H9 (cell line): ENCODE measurements around the gene MPHOSPH10. TPM values are rescaled to one million over a fixed set of nuclear protein-coding genes. Genes with fewer than 3 reads are reported as not detected.

Source experiments
- DNase-seq: peaks from one replicate; pipeline ENCODE4 v3.0.0-alpha.2; 2017
- H2AFZ ChIP-seq: one replicate; pipeline ENCODE4 v1.6.1; 2013; ENCODE audit warnings: mild to moderate bottlenecking, low read length, control low read depth, moderate library complexity
- H2AK5ac ChIP-seq: 2 replicates; pipeline ENCODE4 v1.6.1; 2013; ENCODE audit warnings: low read length, control low read depth, mixed read lengths; ENCODE audit not compliant: insufficient read length
- H2BK120ac ChIP-seq: one replicate; pipeline ENCODE4 v1.6.1; 2013; ENCODE audit warnings: low read depth, mild to moderate bottlenecking, low read length, control low read depth, inconsistent platforms; ENCODE audit not compliant: poor library complexity, severe bottlenecking
- H2BK12ac ChIP-seq: 2 replicates; pipeline ENCODE4 v1.6.1; 2013; ENCODE audit warnings: low read length, control low read depth, mixed read lengths, low read depth; ENCODE audit not compliant: insufficient read length
- H2BK15ac ChIP-seq: 2 replicates; pipeline ENCODE4 v1.6.1; 2013; ENCODE audit warnings: low read depth, low read length, control low read depth
- H2BK20ac ChIP-seq: one replicate; pipeline ENCODE4 v1.6.1; 2013; ENCODE audit warnings: low read depth, mild to moderate bottlenecking, low read length, control low read depth, inconsistent platforms; ENCODE audit not compliant: poor library complexity, severe bottlenecking
- H2BK5ac ChIP-seq: 2 replicates; pipeline ENCODE4 v1.6.1; 2013; ENCODE audit warnings: low read length, control low read depth, mixed read lengths; ENCODE audit not compliant: insufficient read length
- H3K14ac ChIP-seq: 2 replicates; pipeline ENCODE4 v1.6.1; 2013; ENCODE audit warnings: low read length, control low read depth; ENCODE audit not compliant: insufficient read depth
- H3K18ac ChIP-seq: 2 replicates; pipeline ENCODE4 v1.6.1; 2013; ENCODE audit warnings: low read depth, mild to moderate bottlenecking, mixed read lengths, low read length, control low read depth; ENCODE audit not compliant: insufficient read length
- H3K23ac ChIP-seq: 2 replicates; pipeline ENCODE4 v1.6.1; 2013; ENCODE audit warnings: low read length, control low read depth, mixed read lengths, low read depth; ENCODE audit not compliant: insufficient read length
- H3K23me2 ChIP-seq: 2 replicates; pipeline ENCODE4 v1.6.1; 2013; ENCODE audit warnings: low read depth, mild to moderate bottlenecking, mixed read lengths, low read length, control low read depth; ENCODE audit not compliant: insufficient read length, poor library complexity, severe bottlenecking
- H3K27ac ChIP-seq: 2 replicates; pipeline ENCODE4 v1.5.1; 2013; ENCODE audit warnings: low read length, control low read depth, mixed read lengths, low read depth; ENCODE audit not compliant: insufficient read length
- H3K27me3 ChIP-seq: 2 replicates; pipeline ENCODE4 v1.6.1; 2013; ENCODE audit warnings: low read length, control low read depth, inconsistent platforms; ENCODE audit not compliant: insufficient read depth
- H3K4ac ChIP-seq: 2 replicates; pipeline ENCODE4 v1.6.1; 2013; ENCODE audit warnings: low read depth, mild to moderate bottlenecking, control low read depth, inconsistent platforms, low read length, moderate library complexity
- H3K4me1 ChIP-seq: 2 replicates; pipeline ENCODE4 v1.6.1; 2013; ENCODE audit warnings: low read length, control low read depth, inconsistent platforms; ENCODE audit not compliant: insufficient read depth
- H3K4me2 ChIP-seq: 2 replicates; pipeline ENCODE4 v1.6.1; 2013; ENCODE audit warnings: low read length, control low read depth, mixed read lengths; ENCODE audit not compliant: insufficient read length, insufficient read depth
- H3K56ac ChIP-seq: 2 replicates; pipeline ENCODE4 v1.6.1; 2013; ENCODE audit warnings: low read depth, mild to moderate bottlenecking, mixed read lengths, low read length, control low read depth; ENCODE audit not compliant: insufficient read length
- H3K79me1 ChIP-seq: 2 replicates; pipeline ENCODE4 v1.6.1; 2013; ENCODE audit warnings: low read depth, mild to moderate bottlenecking, moderate library complexity, low read length, control low read depth, inconsistent platforms; ENCODE audit not compliant: insufficient read depth, poor library complexity, severe bottlenecking
- H3K79me2 ChIP-seq: 2 replicates; pipeline ENCODE4 v1.6.1; 2013; ENCODE audit warnings: low read length, control low read depth, inconsistent platforms; ENCODE audit not compliant: insufficient read depth
- H3K9ac ChIP-seq: 2 replicates; pipeline ENCODE4 v1.6.1; 2013; ENCODE audit warnings: low read length, control low read depth, mixed read lengths; ENCODE audit not compliant: insufficient read length; ENCODE audit errors: extremely low read depth
- H3K9me3 ChIP-seq: one replicate; pipeline ENCODE4 v1.6.1; 2013; ENCODE audit warnings: low read depth, low read length, inconsistent platforms; ENCODE audit not compliant: control insufficient read depth
- H3T11ph ChIP-seq: one replicate; pipeline ENCODE4 v1.6.1; 2013; ENCODE audit warnings: mild to moderate bottlenecking, low read length, control low read depth, inconsistent platforms
- H4K20me1 ChIP-seq: one replicate; pipeline ENCODE4 v1.6.1; 2013; ENCODE audit not compliant: control insufficient read depth, insufficient read length, insufficient read depth
- H4K5ac ChIP-seq: 2 replicates; pipeline ENCODE4 v1.6.1; 2013; ENCODE audit warnings: low read depth, mild to moderate bottlenecking, mixed read lengths, low read length, control low read depth; ENCODE audit not compliant: insufficient read length
- H4K8ac ChIP-seq: replicated peaks from 2 replicates; pipeline ENCODE4 v1.6.1; 2013; ENCODE audit warnings: low read length, control low read depth, mixed read lengths, low read depth; ENCODE audit not compliant: insufficient read length
- H4K91ac ChIP-seq: 2 replicates; pipeline ENCODE4 v1.6.1; 2013; ENCODE audit warnings: low read depth, mild to moderate bottlenecking, moderate library complexity, mixed read lengths, low read length, control low read depth; ENCODE audit not compliant: insufficient read length
- H3K27ac Mint-ChIP-seq, 3 experiments: 2 replicates in 2 of 3; 3 replicates in 1 of 3; pipeline ENCODE4 v1.8.0; 2020 to 2021; ENCODE audit warnings: mixed read lengths in 3 of 3, mild to moderate bottlenecking in 1 of 3, moderate library complexity in 1 of 3
- H3K27me3 Mint-ChIP-seq: 2 replicates; pipeline ENCODE4 v1.8.0; 2021; ENCODE audit warnings: low read depth, mild to moderate bottlenecking, moderate library complexity, mixed read lengths
- H3K36me3 Mint-ChIP-seq, 3 experiments: 2 replicates in 2 of 3; 3 replicates in 1 of 3; pipeline ENCODE4 v1.8.0; 2020 to 2021; ENCODE audit warnings: low read depth in 3 of 3, mixed read lengths in 3 of 3; ENCODE audit not compliant: insufficient read depth in 1 of 3
- H3K4me1 Mint-ChIP-seq, 2 experiments: 2 replicates each; pipeline ENCODE4 v1.8.0; 2020; ENCODE audit warnings: mixed read lengths in 2 of 2
- H3K4me3 Mint-ChIP-seq, 2 experiments: 2 replicates in 1 of 2; 3 replicates in 1 of 2; pipeline ENCODE4 v1.8.0; 2020 to 2021; ENCODE audit warnings: mild to moderate bottlenecking in 2 of 2, mixed read lengths in 2 of 2, moderate library complexity in 1 of 2
- H3K9me3 Mint-ChIP-seq, 2 experiments: 2 replicates in 1 of 2; 3 replicates in 1 of 2; pipeline ENCODE4 v1.8.0; 2020; ENCODE audit warnings: mild to moderate bottlenecking in 2 of 2, mixed read lengths in 2 of 2, moderate library complexity in 1 of 2
- WGBS: extraction: QIAGEN DNeasy Blood & Tissue Kit; methylation state at CpG from one replicate; pipeline ENCODE4 v1.1.7; 2013; ENCODE audit warnings: missing lambda C conversion rate, low lambda C conversion rate, mixed read lengths; ENCODE audit not compliant: insufficient read length; ENCODE audit errors: extremely low coverage; 5-methylcytosine and 5-hydroxymethylcytosine counted together
- total RNA-seq: library from RNA; stranded (reverse); gene quantifications from 2 replicates; pipeline ENCODE4 v1.2.1, GENCODE V29; 2021
- TF ChIP-seq, protein P1 (sequence below): fragments of 200-600 bp; sonication (generic); conservative IDR thresholded peaks from 3 replicates; pipeline ENCODE4 v1.8.0; 2021; ENCODE audit warnings: antibody characterized with exemption, mild to moderate bottlenecking

MPHOSPH10 gene
- total RNA-seq, 1 experiment from 2014 or later = 42.1 TPM

DNA sequence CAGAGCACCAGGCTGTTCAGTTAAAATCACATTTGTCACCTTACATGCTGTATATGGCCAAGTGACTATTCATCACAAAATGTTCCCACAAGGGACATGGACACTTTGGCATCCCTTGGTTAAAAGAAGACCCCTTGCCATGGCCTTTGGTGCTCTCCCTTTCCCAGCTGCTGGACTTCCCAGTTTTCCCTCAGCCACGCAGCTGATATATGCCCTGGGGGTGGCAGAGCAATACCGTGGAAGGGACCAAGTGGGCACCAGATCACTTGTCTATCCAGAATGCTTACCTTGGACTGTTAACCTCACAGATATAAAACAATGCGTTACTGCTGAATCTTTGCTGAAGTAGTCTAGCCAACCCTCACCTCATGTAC lies 61.1 kb downstream of the MPHOSPH10 start:
- Histone ChIP-seq H2BK20ac (no peak overlapping the region), H2BK120ac (no peak overlapping the region), H3K23me2 (no peaks in the 10 kb centered on the region), H2BK5ac (no peak overlapping the region), H3K14ac (no peak overlapping the region), H3K79me1 (no peaks in the 10 kb centered on the region), H3K56ac (no peak overlapping the region), H3K27me3 (no peaks in the 10 kb centered on the region), H3T11ph (no peak overlapping the region), H3K27ac (no peak overlapping the region), H4K5ac (no peak overlapping the region), H3K4ac (no peak overlapping the region), H3K23ac (no peak overlapping the region), H2AK5ac (no peak overlapping the region), H2AFZ (no peak overlapping the region), H3K4me2 (no peak overlapping the region), H4K8ac (no peak overlapping the region), H3K79me2 (no peaks in the 10 kb centered on the region), H2BK15ac (no peak overlapping the region), H3K4me1 (no peaks in the 10 kb centered on the region), H4K20me1 (no peaks in the 10 kb centered on the region), H3K9ac (no peak overlapping the region), H2BK12ac (no peak overlapping the region), H3K18ac (no peak overlapping the region), H3K9me3 (no peaks in the 10 kb centered on the region), H4K91ac (no peak overlapping the region)
- peaks cover 7 to 16% (median 13%) of the 10 kb centered on the region in 3 experiments for H3K36me3 Mint-ChIP-seq
- no peak for DNase-seq
- H3K27me3 Mint-ChIP-seq = no peaks in the 10 kb centered on the region
- peaks cover 18 to 21% of the 10 kb centered on the region in 2 experiments for H3K4me1 Mint-ChIP-seq
- TF ChIP-seq, protein P1, sequence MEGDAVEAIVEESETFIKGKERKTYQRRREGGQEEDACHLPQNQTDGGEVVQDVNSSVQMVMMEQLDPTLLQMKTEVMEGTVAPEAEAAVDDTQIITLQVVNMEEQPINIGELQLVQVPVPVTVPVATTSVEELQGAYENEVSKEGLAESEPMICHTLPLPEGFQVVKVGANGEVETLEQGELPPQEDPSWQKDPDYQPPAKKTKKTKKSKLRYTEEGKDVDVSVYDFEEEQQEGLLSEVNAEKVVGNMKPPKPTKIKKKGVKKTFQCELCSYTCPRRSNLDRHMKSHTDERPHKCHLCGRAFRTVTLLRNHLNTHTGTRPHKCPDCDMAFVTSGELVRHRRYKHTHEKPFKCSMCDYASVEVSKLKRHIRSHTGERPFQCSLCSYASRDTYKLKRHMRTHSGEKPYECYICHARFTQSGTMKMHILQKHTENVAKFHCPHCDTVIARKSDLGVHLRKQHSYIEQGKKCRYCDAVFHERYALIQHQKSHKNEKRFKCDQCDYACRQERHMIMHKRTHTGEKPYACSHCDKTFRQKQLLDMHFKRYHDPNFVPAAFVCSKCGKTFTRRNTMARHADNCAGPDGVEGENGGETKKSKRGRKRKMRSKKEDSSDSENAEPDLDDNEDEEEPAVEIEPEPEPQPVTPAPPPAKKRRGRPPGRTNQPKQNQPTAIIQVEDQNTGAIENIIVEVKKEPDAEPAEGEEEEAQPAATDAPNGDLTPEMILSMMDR = no peak
- H3K4me3 Mint-ChIP-seq = no peak overlapping the region
- WGBS = no CpG with 5 or more reads among the region's 3 CpGs
- peaks cover 4 to 12% of the 10 kb centered on the region in 2 experiments; a peak in 4 of 5 replicates for H3K9me3 Mint-ChIP-seq
- H3K27ac Mint-ChIP-seq = no peak overlapping the region

Other genes starting within 250 kb of the MPHOSPH10 start
- not detected in 2 replicates for gene VAX2, start 230.1 kb upstream of the MPHOSPH10 start, total RNA-seq
- not detected in 2 replicates for gene ATP6V1B1, start 194.7 kb upstream of the MPHOSPH10 start, total RNA-seq
- 0.28 and 0.88 TPM in 2 replicates for gene ANKRD53, start 152.0 kb upstream of the MPHOSPH10 start, total RNA-seq
- gene TEX261, start 135.8 kb upstream of the MPHOSPH10 start, total RNA-seq = 19.2 and 23.9 TPM in 2 replicates
- 74.4 and 75.1 TPM in 2 replicates for gene NAGK, start 62.0 kb upstream of the MPHOSPH10 start, total RNA-seq
- 12.5 and 13.7 TPM in 2 replicates for gene MCEE, start 405 bp upstream of the MPHOSPH10 start, total RNA-seq
- gene PAIP2B, start 96.5 kb downstream of the MPHOSPH10 start, total RNA-seq = 16.8 and 17.7 TPM in 2 replicates
- gene ZNF638, start 201.1 kb downstream of the MPHOSPH10 start, total RNA-seq = 141 and 146 TPM in 2 replicates